HG02588 (cell line): ENCODE measurements around the gene CPD.
"Not testable (repeated sequence)": the region's sequence is repeated elsewhere in the genome, so short reads cannot be mapped to it uniquely, and the experiment has no call there.

Experiments used
- ATAC-seq: cut with Tn5 transposase; IDR thresholded peaks from one replicate; pipeline ENCODE4 v1.9.1; 2021; ENCODE audit warnings: mild to moderate bottlenecking, moderate library complexity; ENCODE audit not compliant: unreplicated experiment

Gene CPD

GRCh38 chr17:30422171-30422570 is 43.4 kb downstream of the CPD start:
- ATAC-seq, result no peak

GRCh38 chr17:30424471-30424870 is 45.7 kb downstream of the CPD start:
- ATAC-seq, result no peak

- ATAC-seq, result no peak
Measured at GRCh38 chr17:30426292-30426691, 47.6 kb downstream of the CPD start.

- no peak for ATAC-seq
Measured at GRCh38 chr17:30427611-30428010, 48.9 kb downstream of the CPD start.

GRCh38 chr17:30429155-30429554 is 50.4 kb downstream of the CPD start:
- ATAC-seq, result no peak

- no peak for ATAC-seq
Measured at GRCh38 chr17:30433514-30433913, 54.8 kb downstream of the CPD start.

- ATAC-seq, result no peak
Measured at GRCh38 chr17:30436729-30437128, 58.0 kb downstream of the CPD start.

- no peak for ATAC-seq
Measured at GRCh38 chr17:30443721-30444120, 65.0 kb downstream of the CPD start.

GRCh38 chr17:30446640-30447039 is 67.9 kb downstream of the CPD start:
- ATAC-seq, result not testable (repeated sequence)

- no peak for ATAC-seq
Measured at GRCh38 chr17:30449480-30449879, 70.8 kb downstream of the CPD start.

- ATAC-seq, result no peak
Measured at GRCh38 chr17:30450125-30451027, 71.6 kb downstream of the CPD start.

- ATAC-seq, result no peak
Measured at GRCh38 chr17:30454635-30455034, 75.9 kb downstream of the CPD start.

GRCh38 chr17:30458371-30458770 is 79.6 kb downstream of the CPD start:
- ATAC-seq, result no peak

- not testable (repeated sequence) for ATAC-seq
Measured at GRCh38 chr17:30458797-30459413, 80.2 kb downstream of the CPD start.

- ATAC-seq, result no peak
Measured at GRCh38 chr17:30468465-30468864, 89.7 kb downstream of the CPD start.

GRCh38 chr17:30472238-30472890 is 93.6 kb downstream of the CPD start:
- no peak for ATAC-seq

- no peak for ATAC-seq
Measured at GRCh38 chr17:30475206-30475605, 96.5 kb downstream of the CPD start.

- peak; percentile 19 for ATAC-seq
Measured at GRCh38 chr17:30476726-30477082, 98.0 kb downstream of the CPD start.

GRCh38 chr17:30477083-30477773 is 98.5 kb downstream of the CPD start, which contains the start of gene GOSR1:
Gene GOSR1, plus strand, starts transcription at chr17:30477408. Its CDS starts 26 bp downstream, at chr17:30477434.
- peak; percentile 90 for ATAC-seq

- ATAC-seq, result no peak
Measured at GRCh38 chr17:30477774-30478115, 99.0 kb downstream of the CPD start.

- ATAC-seq, result no peak
Measured at GRCh38 chr17:30482555-30482954, 103.8 kb downstream of the CPD start.
